GM03348 (cell line): ENCODE measurements around the gene MTLN.
"Not testable (repeated sequence)": the region's sequence is repeated elsewhere in the genome, so short reads cannot be mapped to it uniquely, and the experiment has no call there.

Source experiments
- DNase-seq: peaks from one replicate; pipeline ENCODE4 v3.0.0; 2012; ENCODE audit warnings: low spot score

MTLN gene

GRCh38 chr2:110198016-110198415 is 14.3 kb downstream of the MTLN start:
- no peak for DNase-seq

- DNase-seq = no peak
Measured at GRCh38 chr2:110197452-110197851, 14.9 kb downstream of the MTLN start.

- not testable (repeated sequence) for DNase-seq
Measured at GRCh38 chr2:110190169-110190568, 22.2 kb downstream of the MTLN start.

GRCh38 chr2:110182449-110182848 is 29.9 kb downstream of the MTLN start:
- DNase-seq = no peak

DNA sequence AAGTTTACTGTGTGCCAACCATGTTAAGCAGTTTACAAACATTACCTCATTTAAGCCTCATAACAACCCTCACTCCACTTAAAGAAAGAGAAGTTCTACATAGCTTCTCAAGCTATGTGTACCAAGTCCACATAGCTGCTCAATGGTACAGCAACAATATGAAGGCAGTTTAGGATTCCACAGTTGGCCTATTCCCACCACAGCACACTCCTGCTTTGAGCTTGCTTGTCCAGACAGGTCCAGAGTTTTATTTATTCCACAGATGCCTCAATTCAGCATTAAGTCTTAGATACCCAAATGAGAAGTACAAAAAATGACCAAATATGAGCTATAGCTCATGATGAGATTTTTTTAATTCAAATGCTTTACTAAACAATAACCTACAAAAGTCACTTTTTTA is 32.3 kb downstream of the MTLN start:
- no peak for DNase-seq

GRCh38 chr2:110173523-110173922 is 38.8 kb downstream of the MTLN start:
- no peak for DNase-seq

DNA sequence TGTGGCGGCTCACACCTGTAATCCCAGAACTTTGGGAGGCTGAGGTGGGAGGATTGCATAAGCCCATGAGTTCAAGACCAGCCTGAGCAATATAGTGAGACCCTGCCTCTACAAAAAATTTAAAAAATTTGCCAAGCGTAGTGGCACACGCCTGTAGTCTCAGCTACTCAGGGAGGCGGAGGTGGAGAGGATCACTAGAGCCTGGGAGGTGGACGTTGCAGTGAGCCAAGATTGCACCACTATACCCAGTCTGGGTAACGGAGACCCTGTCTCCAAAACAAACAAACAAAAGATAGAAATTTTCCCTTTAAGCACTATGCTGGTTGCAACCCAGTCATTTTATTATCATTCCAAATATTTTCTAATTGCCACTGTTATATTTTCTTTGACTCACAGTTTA is 39.8 kb downstream of the MTLN start:
- no peak for DNase-seq

- DNase-seq = no peak
Measured at GRCh38 chr2:110170102-110170501, 42.2 kb downstream of the MTLN start.

DNA sequence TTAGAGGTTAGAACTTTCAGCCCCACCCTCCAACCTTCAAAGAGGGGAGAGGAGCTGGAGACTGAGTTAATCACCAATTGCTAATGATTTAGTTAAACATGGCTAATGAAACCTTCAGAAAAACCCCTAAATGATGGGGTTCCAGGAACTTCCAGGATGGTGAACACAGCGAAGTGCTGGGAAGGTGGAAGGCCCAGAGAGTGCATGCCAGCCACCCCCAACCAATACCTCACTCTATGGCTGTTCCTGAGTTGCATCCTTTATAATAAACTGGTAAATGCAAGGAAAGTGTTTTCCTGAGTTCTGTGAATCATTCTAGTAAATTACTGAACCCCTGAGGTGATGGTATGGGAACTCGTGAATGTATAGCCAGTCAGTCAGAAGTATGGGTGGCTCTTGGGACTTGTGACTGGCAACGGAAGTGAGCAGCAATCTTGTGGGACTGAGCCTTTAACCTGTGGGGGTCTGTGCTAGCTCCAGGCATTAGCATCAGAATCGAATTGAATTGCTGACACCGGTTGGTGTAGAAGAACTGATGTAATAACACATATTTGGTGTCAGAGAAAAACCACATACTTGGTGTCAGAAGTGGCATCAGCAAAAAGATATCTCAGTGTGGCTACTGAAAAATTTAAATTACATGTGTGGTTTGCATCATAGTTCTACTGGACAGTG is 44.9 kb downstream of the MTLN start:
- no peak for DNase-seq

- DNase-seq = peak; percentile 2
Measured at GRCh38 chr2:110166266-110166665, 46.1 kb downstream of the MTLN start.
